H1 (cell line): Measurements from ENCODE around the gene SECTM1. TPM values are rescaled to one million over a fixed set of nuclear protein-coding genes. Genes with fewer than 3 reads are reported as not detected.

Experiments
- CTCF ChIA-PET: fragments of 300-600 bp; sonication (Branson Sonifier 250); formaldehyde crosslinking; loops from one replicate; lab custom pipeline; 2021; ENCODE audit not compliant: partially characterized antibody; lab: Charles Lee
- POLR2A ChIA-PET: fragments of 300-600 bp; sonication (Branson Sonifier 250); formaldehyde crosslinking; loops from one replicate; lab custom pipeline; 2021; ENCODE audit warnings: inconsistent platforms; ENCODE audit not compliant: partially characterized antibody; lab: Charles Lee
- DNase-seq, 2 experiments: peaks; one replicate each; pipeline versions ENCODE4 v3.0.0 to v3.0.0-alpha.2; 2010 to 2022; ENCODE audit warnings: low spot score in 2 of 2, low read depth in 1 of 2, mixed read lengths in 1 of 2
- FAIRE-seq: peaks from 2 replicates; lab custom pipeline; 2011; peaks lifted over from hg19 to GRCh38; lab: Jason Lieb, UNC
- H2AFZ ChIP-seq: 2 replicates; pipeline ENCODE4 v1.8.1; 2012; ENCODE audit warnings: low read length, inconsistent platforms
- H2AK5ac ChIP-seq: 2 replicates; pipeline ENCODE4 v1.6.1; 2013; ENCODE audit warnings: low read depth, low read length
- H2BK120ac ChIP-seq: replicated peaks from 2 replicates; pipeline ENCODE3; 2013; ENCODE audit warnings: low read depth, low read length, inconsistent platforms
- H2BK12ac ChIP-seq: 2 replicates; pipeline ENCODE4 v1.6.1; 2013; ENCODE audit warnings: low read depth, low read length
- H2BK15ac ChIP-seq: 2 replicates; pipeline ENCODE4 v1.6.1; 2013; ENCODE audit warnings: low read length
- H2BK20ac ChIP-seq: 2 replicates; pipeline ENCODE4 v1.6.1; 2013; ENCODE audit warnings: low read length
- H2BK5ac ChIP-seq: 2 replicates; pipeline ENCODE4 v1.6.1; 2013; ENCODE audit warnings: low read depth, low read length
- H3K14ac ChIP-seq: 2 replicates; pipeline ENCODE4 v1.6.1; 2013; ENCODE audit warnings: inconsistent platforms; ENCODE audit not compliant: insufficient read length
- H3K18ac ChIP-seq: 2 replicates; pipeline ENCODE4 v1.6.1; 2013; ENCODE audit warnings: low read length; ENCODE audit errors: extremely low read depth
- H3K23ac ChIP-seq: 2 replicates; pipeline ENCODE4 v1.6.1; 2013; ENCODE audit warnings: inconsistent platforms; ENCODE audit not compliant: insufficient read length
- H3K23me2 ChIP-seq: 2 replicates; pipeline ENCODE4 v1.6.1; 2013; ENCODE audit warnings: low read depth, low read length
- H3K27ac ChIP-seq: 2 replicates; pipeline ENCODE4 v1.6.1; 2011; ENCODE audit warnings: low read depth, low read length, inconsistent platforms
- H3K27me3 ChIP-seq, 4 experiments: replicated peaks in 1 of 4; 1 replicate in 1 of 4; 2 replicates in 3 of 4; pipeline versions ENCODE4 v1.6.1 to v1.8.1; 2011 to 2013; ENCODE audit warnings: low read length in 3 of 4, mild to moderate bottlenecking in 3 of 4, inconsistent platforms in 2 of 4, mixed read lengths in 2 of 4, moderate library complexity in 1 of 4; ENCODE audit not compliant: control insufficient read depth in 3 of 4, insufficient read depth in 3 of 4; ENCODE audit errors: extremely low read depth in 1 of 4
- H3K36me3 ChIP-seq, 4 experiments: 2 replicates each; pipeline versions ENCODE4 v1.6.1 to v1.8.1; 2011 to 2013; ENCODE audit warnings: mild to moderate bottlenecking in 4 of 4, low read length in 3 of 4, moderate library complexity in 2 of 4, control low read depth in 1 of 4, inconsistent platforms in 1 of 4; ENCODE audit not compliant: insufficient read depth in 4 of 4, control insufficient read depth in 2 of 4
- H3K4ac ChIP-seq: replicated peaks from 2 replicates; pipeline ENCODE3; 2013; ENCODE audit warnings: low read length, low read depth, mixed read lengths, inconsistent platforms; ENCODE audit not compliant: insufficient read length
- H3K4me1 ChIP-seq, 4 experiments: replicated peaks in 1 of 4; 1 replicate in 1 of 4; 2 replicates in 3 of 4; pipeline versions ENCODE4 v1.6.1 to v1.8.1; 2011 to 2013; ENCODE audit warnings: low read length in 3 of 4, inconsistent platforms in 2 of 4, mixed read lengths in 1 of 4; ENCODE audit not compliant: insufficient read depth in 4 of 4, control insufficient read depth in 3 of 4
- H3K4me2 ChIP-seq, 2 experiments: 2 replicates each; pipeline versions ENCODE4 v1.6.1 to v1.8.1; 2011 to 2013; ENCODE audit warnings: low read depth in 2 of 2, low read length in 2 of 2, control low read depth in 1 of 2, inconsistent platforms in 1 of 2, mild to moderate bottlenecking in 1 of 2; ENCODE audit not compliant: insufficient read depth in 1 of 2
- H3K4me3 ChIP-seq, 4 experiments: fragments of 200-600, 300-600 bp in 1 of 4; sonication (generic), shearing (Covaris generic), sonication (Bioruptor Twin) in 1 of 4; 2 replicates each; pipeline versions ENCODE4 v1.5.1 to v1.8.1; 2011 to 2016; ENCODE audit warnings: low read length in 4 of 4, low read depth in 3 of 4, control low read depth in 2 of 4, inconsistent platforms in 2 of 4, mild to moderate bottlenecking in 2 of 4, mixed read lengths in 1 of 4, moderate library complexity in 1 of 4; ENCODE audit not compliant: insufficient read depth in 2 of 4; ENCODE audit errors: extremely low read depth in 1 of 4
- H3K56ac ChIP-seq: replicated peaks from 2 replicates; pipeline ENCODE3; 2013; ENCODE audit warnings: low read depth, mild to moderate bottlenecking, mixed read lengths, low read length, inconsistent platforms; ENCODE audit not compliant: insufficient read length
- H3K79me1 ChIP-seq: 2 replicates; pipeline ENCODE4 v1.6.1; 2013; ENCODE audit warnings: low read depth, low read length, control low read depth
- H3K79me2 ChIP-seq, 2 experiments: 2 replicates each; pipeline versions ENCODE4 v1.6.1 to v1.8.1; 2012 to 2013; ENCODE audit warnings: low read length in 2 of 2, mild to moderate bottlenecking in 2 of 2, inconsistent platforms in 1 of 2; ENCODE audit not compliant: insufficient read depth in 2 of 2, control insufficient read depth in 1 of 2
- H3K9ac ChIP-seq, 4 experiments: replicated peaks in 1 of 4; 1 replicate in 1 of 4; 2 replicates in 3 of 4; pipeline versions ENCODE4 v1.6.1 to v1.8.1; 2011 to 2013; ENCODE audit warnings: low read depth in 3 of 4, low read length in 3 of 4, control low read depth in 2 of 4, mild to moderate bottlenecking in 2 of 4, moderate library complexity in 2 of 4, inconsistent platforms in 1 of 4; ENCODE audit errors: extremely low read depth in 1 of 4
- H3K9me3 ChIP-seq, 2 experiments: 2 replicates each; pipeline versions ENCODE4 v1.6.1 to v1.8.1; 2012 to 2013; ENCODE audit warnings: mild to moderate bottlenecking in 2 of 2, moderate library complexity in 2 of 2, control low read depth in 1 of 2, inconsistent platforms in 1 of 2, low read depth in 1 of 2, low read length in 1 of 2, mixed read lengths in 1 of 2; ENCODE audit not compliant: insufficient read depth in 2 of 2
- H4K20me1 ChIP-seq, 2 experiments: replicated peaks in 1 of 2; 2 replicates each; pipeline versions ENCODE3 to v1.8.1; 2011 to 2013; ENCODE audit warnings: inconsistent platforms in 2 of 2, low read length in 2 of 2, mild to moderate bottlenecking in 1 of 2; ENCODE audit not compliant: insufficient read depth in 2 of 2, control insufficient read depth in 1 of 2
- H4K5ac ChIP-seq: 2 replicates; pipeline ENCODE4 v1.6.1; 2013; ENCODE audit warnings: low read length, low read depth, mixed read lengths, inconsistent platforms; ENCODE audit not compliant: insufficient read length
- H4K8ac ChIP-seq: 2 replicates; pipeline ENCODE4 v1.8.0; 2013; ENCODE audit warnings: mild to moderate bottlenecking, moderate library complexity, low read length, inconsistent platforms; ENCODE audit not compliant: insufficient read depth; ENCODE audit errors: extremely low read depth
- H4K91ac ChIP-seq: replicated peaks from 2 replicates; pipeline ENCODE3; 2013; ENCODE audit warnings: low read length, mixed read lengths, inconsistent platforms; ENCODE audit not compliant: insufficient read length
- BACH1 ChIP-seq: IDR thresholded peaks from 2 replicates; pipeline ENCODE4 v1.6.1; 2012; ENCODE audit warnings: low read length, improper control_type of control experiment
- HDAC2 ChIP-seq, 2 experiments: fragments of 300-600 bp in 1 of 2; sonication (generic) in 1 of 2; IDR thresholded peaks; 2 replicates each; pipeline ENCODE4 v1.6.1; 2011 to 2012; ENCODE audit warnings: low read depth in 2 of 2, low read length in 2 of 2, mild to moderate bottlenecking in 2 of 2, moderate library complexity in 2 of 2, borderline replicate concordance in 1 of 2, inconsistent platforms in 1 of 2
- KDM5A ChIP-seq: fragments of 200-600 bp; IDR thresholded peaks from 2 replicates; pipeline ENCODE4 v1.7.1; 2012; ENCODE audit warnings: mild to moderate bottlenecking, low read length, inconsistent platforms, mixed read lengths
- WGBS, 2 experiments: shearing (Covaris generic) in 1 of 2; methylation state at CpG; one replicate each; pipeline versions ENCODE4 v1.1.6 to v1.1.7; 2013 to 2015; ENCODE audit warnings: low lambda C conversion rate in 2 of 2, mixed read lengths in 2 of 2, inconsistent platforms in 1 of 2, low coverage in 1 of 2, missing lambda C conversion rate in 1 of 2; ENCODE audit not compliant: insufficient replicate concordance in 2 of 2, insufficient coverage in 1 of 2, insufficient read length in 1 of 2; ENCODE audit errors: extremely low coverage in 1 of 2, missing lambda C conversion rate in 1 of 2; 5-methylcytosine and 5-hydroxymethylcytosine counted together
- polyA plus RNA-seq, 7 experiments: library from polyadenylated mRNA; depleted of rRNA in 3 of 7; stranded (reverse) in 5 of 7; unstranded in 2 of 7; fragments of >200 nt in 5 of 7; fragments of 200-250 nt in 2 of 7; gene quantifications; 1 replicate in 5 of 7; 2 replicates in 1 of 7; 4 replicates in 1 of 7; pipeline versions ENCODE4 v1.2.1 to v1.2.3, GENCODE V29; 2011 to 2013; ENCODE audit warnings: missing spikeins in 2 of 7, mixed read lengths in 2 of 7
- total RNA-seq: library from RNA; stranded (reverse); fragmentation: NEBNext Ultra II Directional; extraction: Animal tissue kit (Norgen Biotek cat#: 25700); gene quantifications from 2 replicates; pipeline ENCODE4 v1.2.1, GENCODE V29; 2021

The SECTM1 gene
- total and polyA plus RNA-seq, 2 of the 8 experiments (the other 6 are each of a cell fraction or from before 2014, with no cell fraction given) = 0.20 to 0.65 TPM

DNA sequence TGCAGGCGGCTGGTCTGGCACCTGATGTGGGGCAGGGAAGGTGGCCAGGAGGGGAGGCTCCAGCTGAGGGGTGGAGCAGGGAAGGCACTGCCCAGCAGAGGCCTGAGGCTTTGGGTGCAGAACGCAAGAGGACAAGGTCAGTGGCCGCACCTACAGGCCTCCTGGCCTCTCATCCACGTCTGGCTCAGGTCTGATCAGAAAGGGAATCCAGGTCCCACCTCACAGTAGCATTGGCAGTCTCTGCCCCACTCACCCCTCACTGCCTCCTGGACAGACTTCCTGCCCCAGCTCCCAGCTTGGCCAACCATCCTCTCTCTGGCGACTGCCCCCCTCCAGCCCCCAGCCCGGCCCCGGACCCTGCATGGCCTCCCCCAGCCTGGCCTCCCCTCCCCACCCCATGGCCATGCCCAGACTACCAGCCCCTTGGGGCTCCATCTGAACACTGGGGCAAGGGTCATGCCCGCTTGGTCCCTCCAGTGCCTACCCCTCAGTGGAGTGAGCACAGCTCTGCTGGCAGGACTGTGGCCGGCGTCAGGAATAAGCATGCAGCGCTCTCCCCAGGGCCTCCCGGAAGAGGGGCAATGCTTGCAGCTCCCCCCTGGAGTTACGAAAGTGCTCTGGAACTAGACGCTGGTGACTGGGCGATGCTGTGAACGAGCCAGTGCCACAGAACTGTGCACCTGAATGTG is 42.6 kb upstream of the SECTM1 start:
- no peak overlapping the region for H2AFZ ChIP-seq
- H2BK20ac ChIP-seq = no peak overlapping the region
- no peak overlapping the region for H2BK5ac ChIP-seq
- no peak overlapping the region for H3K4me3 ChIP-seq
- H3K36me3 ChIP-seq = no peaks in the 10 kb centered on the region
- TF ChIP-seq HDAC2 (IDR thresholded peaks at IDR 0.05; ENCODE audit: borderline replicate concordance in 1 of 2, low read depth in 2 of 2, low read length in 2 of 2) (no peak), BACH1 (no peak), KDM5A (no peak)
- WGBS, 2 experiments = 86% methylated on average over 14 of the region's 16 CpGs; no CpG with 5 or more reads in 1 of the 2 experiments
- H3K9ac ChIP-seq = no peak overlapping the region
- FAIRE-seq = no peak
- no peak overlapping the region for H3K18ac ChIP-seq
- no peaks in the 10 kb centered on the region for H3K79me1 ChIP-seq
- H2BK12ac ChIP-seq = no peak overlapping the region
- H3K4me2 ChIP-seq = no peak overlapping the region
- H3K14ac ChIP-seq = no peak overlapping the region
- H3K27ac ChIP-seq = no peak overlapping the region
- no peak overlapping the region for H4K91ac ChIP-seq
- no peaks in the 10 kb centered on the region for H3K79me2 ChIP-seq
- H3K56ac ChIP-seq = no peak overlapping the region
- H3K4ac ChIP-seq = no peak overlapping the region
- ChIA-PET CTCF (interaction anchor here (0.6 to 1.0 kb wide), 3 partner anchors 14 to 587 kb away, joined by 3 read pairs; no protein-coding TSS in a partner anchor), POLR2A (interaction anchor here (3.2 kb wide), 1 partner anchor 8 kb away, joined by 14 read pairs; no protein-coding TSS in a partner anchor)
- H4K8ac ChIP-seq = peak overlapping the region; percentile 68; the same call in 1 of the 2 replicates
- H2BK15ac ChIP-seq = no peak overlapping the region
- no peak overlapping the region for H2AK5ac ChIP-seq
- H3K9me3 ChIP-seq = no peaks in the 10 kb centered on the region
- peaks cover 0 to 4% of the 10 kb centered on the region in 2 experiments for H4K20me1 ChIP-seq
- H3K23ac ChIP-seq = no peak overlapping the region
- H3K27me3 ChIP-seq = peaks cover 24 to 48% (median 38%) of the 10 kb centered on the region in 4 experiments
- peaks cover 0 to 2% (median 0%) of the 10 kb centered on the region in 4 experiments; a peak in 2 of 7 replicates for H3K4me1 ChIP-seq
- no peak overlapping the region for H2BK120ac ChIP-seq
- no peak for DNase-seq
- peaks cover 7% of the 10 kb centered on the region; the same call in 1 of the 2 replicates for H3K23me2 ChIP-seq
- H4K5ac ChIP-seq = no peak overlapping the region
